GM18498 (cell line): ENCODE data around the gene MTERF4.

Experiments used
- ATAC-seq: cut with Tn5 transposase; IDR thresholded peaks from one replicate; pipeline ENCODE4 v1.9.1; 2021; ENCODE audit warnings: mild to moderate bottlenecking, moderate library complexity; ENCODE audit not compliant: unreplicated experiment

The MTERF4 gene

GRCh38 chr2:241102239-241102803 is at the start of gene MTERF4:
Gene MTERF4 (minus strand): TSS chr2:241102287. CDS start chr2:241102273, 14 bp downstream.
- ATAC-seq: peak; percentile 91

GRCh38 chr2:241150660-241151530 is 48.8 kb upstream of the MTERF4 start:
- no peak for ATAC-seq

GRCh38 chr2:241149925-241150659 is 48.0 kb upstream of the MTERF4 start, which contains the start of gene PPP1R7:
Gene PPP1R7 (plus strand): TSS chr2:241150467. CDS start chr2:241150496, 29 bp downstream.
- peak; percentile 75 for ATAC-seq

GRCh38 chr2:241149675-241149924 is 47.5 kb upstream of the MTERF4 start:
- ATAC-seq: peak; percentile 5

GRCh38 chr2:241148891-241149674 is 47.0 kb upstream of the MTERF4 start, which contains the start of gene PASK:
Gene PASK (minus strand): TSS chr2:241149472. CDS start chr2:241143032, 6,440 bp downstream.
- ATAC-seq: peak; percentile 80

- no peak for ATAC-seq
Measured at GRCh38 chr2:241148239-241148638, 46.2 kb upstream of the MTERF4 start.

GRCh38 chr2:241147336-241147735 is 45.2 kb upstream of the MTERF4 start:
- no peak for ATAC-seq

GRCh38 chr2:241146286-241146685 is 44.2 kb upstream of the MTERF4 start:
- no peak for ATAC-seq

- no peak for ATAC-seq
Measured at GRCh38 chr2:241142593-241142992, 40.5 kb upstream of the MTERF4 start.

- ATAC-seq: no peak
Measured at GRCh38 chr2:241142063-241142462, 40.0 kb upstream of the MTERF4 start.

- no peak for ATAC-seq
Measured at GRCh38 chr2:241141214-241141770, 39.2 kb upstream of the MTERF4 start.

- ATAC-seq: no peak
Measured at GRCh38 chr2:241140445-241140840, 38.4 kb upstream of the MTERF4 start.

- no peak for ATAC-seq
Measured at GRCh38 chr2:241139531-241140444, 37.7 kb upstream of the MTERF4 start.

- no peak for ATAC-seq
Measured at GRCh38 chr2:241138471-241138870, 36.4 kb upstream of the MTERF4 start.

GRCh38 chr2:241137276-241138190 is 35.4 kb upstream of the MTERF4 start:
- ATAC-seq: no peak

GRCh38 chr2:241136661-241137260 is 34.7 kb upstream of the MTERF4 start:
- no peak for ATAC-seq

GRCh38 chr2:241136191-241136590 is 34.1 kb upstream of the MTERF4 start:
- ATAC-seq: no peak

GRCh38 chr2:241135737-241136136 is 33.6 kb upstream of the MTERF4 start:
- no peak for ATAC-seq
